Measurements from ENCODE around the gene CAPN5. TPM values are rescaled to one million over a fixed set of nuclear protein-coding genes. Genes with fewer than 3 reads are reported as not detected.

The CAPN5 gene
- total and polyA plus RNA-seq, 2 of the 13 experiments (the other 11 are each of a cell fraction or from before 2014, with no cell fraction given): 0.27 to 1.2 TPM

DNA sequence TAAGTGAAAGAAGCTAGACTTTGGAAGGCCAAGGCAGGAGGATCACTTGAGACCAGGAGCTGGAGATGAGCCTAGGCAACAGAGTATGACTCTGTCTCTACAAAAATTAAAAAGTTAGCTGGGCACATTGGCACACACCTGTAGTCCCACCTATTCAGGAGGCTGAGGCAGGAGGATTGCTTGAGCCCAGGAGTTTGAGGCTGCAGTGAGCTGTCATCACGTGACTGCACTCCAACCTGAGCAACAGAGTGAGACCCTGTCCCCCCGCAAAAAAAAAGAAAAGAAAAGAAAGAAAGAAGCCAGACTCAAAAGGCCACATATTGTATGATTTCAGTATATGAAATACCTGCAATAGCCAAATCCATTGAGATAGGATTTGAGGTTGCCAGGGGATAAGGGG, 7.9 kb upstream of the CAPN5 start:
- BruUV-seq (replicated peaks): no TSS peak
- in situ Hi-C loops (cut with HindIII; ENCODE audit: extremely low pct_ligation_motif_present, low pct_unique_long_range_greater_than_20kb) (no loop called here), intact Hi-C loops (cut with micrococcal nuclease; ENCODE audit: unreplicated experiment) (no loop called here)
- Histone ChIP-seq H3K79me2 (ENCODE audit: insufficient read depth, low read length) (no peaks in the 10 kb centered on the region), H2AFZ (ENCODE audit: low read length) (no peak overlapping the region), H3K9ac (ENCODE audit: insufficient read depth, low read depth, low read length) (no peak overlapping the region), H3K4me1 (ENCODE audit: insufficient read depth, low read length) (peaks cover 18% of the 10 kb centered on the region), H3K36me3 (replicated peaks in 1 of 2; ENCODE audit: control insufficient read depth in 1 of 2, insufficient read depth in 2 of 2, low read length in 2 of 2) (no peaks in the 10 kb centered on the region), H3K9me3 (ENCODE audit: low read length) (peaks cover 27% of the 10 kb centered on the region), H3K27ac (ENCODE audit: extremely low read length, insufficient read depth, low read length) (no peak overlapping the region), H4K20me1 (ENCODE audit: insufficient read depth, low read length) (no peaks in the 10 kb centered on the region), H3K27me3 (ENCODE audit: control insufficient read depth in 1 of 2, insufficient read depth in 2 of 2, low read length in 2 of 2) (peaks cover 0 to 4% of the 10 kb centered on the region in 2 experiments; a peak in 1 of 5 replicates), H3K4me2 (ENCODE audit: low read depth, low read length) (no peak overlapping the region), H3K4me3 (replicated peaks in 1 of 3; ENCODE audit: insufficient read depth in 1 of 3, low read depth in 2 of 3, low read length in 3 of 3) (no peak overlapping the region)
- ChIA-PET CTCF (ENCODE audit: low intra/inter-chr PET ratio, low total read pairs) (no interaction called here), POLR2A (no interaction called here)
- ATAC-seq: no peak
- no peak for DNase-seq (ENCODE audit: low spot score)
- TF ChIP-seq ZNF570 (CRISPR knock-in tag; IDR thresholded peaks at IDR 0.05; ENCODE audit: borderline replicate concordance) (no peak), ZBTB8A (CRISPR knock-in tag; IDR thresholded peaks at IDR 0.05; ENCODE audit: borderline replicate concordance, low read depth) (no peak), RAD51 (IDR thresholded peaks at IDR 0.05; ENCODE audit: borderline replicate concordance) (peak; percentile 49; the same call in 1 of the 2 replicates)
- TF ChIP-seq, protein P1, sequence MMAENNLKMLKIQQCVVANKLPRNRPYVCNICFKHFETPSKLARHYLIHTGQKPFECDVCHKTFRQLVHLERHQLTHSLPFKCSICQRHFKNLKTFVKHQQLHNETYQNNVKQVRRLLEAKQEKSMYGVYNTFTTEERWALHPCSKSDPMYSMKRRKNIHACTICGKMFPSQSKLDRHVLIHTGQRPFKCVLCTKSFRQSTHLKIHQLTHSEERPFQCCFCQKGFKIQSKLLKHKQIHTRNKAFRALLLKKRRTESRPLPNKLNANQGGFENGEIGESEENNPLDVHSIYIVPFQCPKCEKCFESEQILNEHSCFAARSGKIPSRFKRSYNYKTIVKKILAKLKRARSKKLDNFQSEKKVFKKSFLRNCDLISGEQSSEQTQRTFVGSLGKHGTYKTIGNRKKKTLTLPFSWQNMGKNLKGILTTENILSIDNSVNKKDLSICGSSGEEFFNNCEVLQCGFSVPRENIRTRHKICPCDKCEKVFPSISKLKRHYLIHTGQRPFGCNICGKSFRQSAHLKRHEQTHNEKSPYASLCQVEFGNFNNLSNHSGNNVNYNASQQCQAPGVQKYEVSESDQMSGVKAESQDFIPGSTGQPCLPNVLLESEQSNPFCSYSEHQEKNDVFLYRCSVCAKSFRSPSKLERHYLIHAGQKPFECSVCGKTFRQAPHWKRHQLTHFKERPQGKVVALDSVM (CRISPR knock-in tag; IDR thresholded peaks at IDR 0.05): peak; percentile 33; the same call in 1 of the 2 replicates
- 37% methylated on average over 2 of the region's 2 CpGs for WGBS (ENCODE audit: low lambda C conversion rate)
- no peak for FAIRE-seq

DNA sequence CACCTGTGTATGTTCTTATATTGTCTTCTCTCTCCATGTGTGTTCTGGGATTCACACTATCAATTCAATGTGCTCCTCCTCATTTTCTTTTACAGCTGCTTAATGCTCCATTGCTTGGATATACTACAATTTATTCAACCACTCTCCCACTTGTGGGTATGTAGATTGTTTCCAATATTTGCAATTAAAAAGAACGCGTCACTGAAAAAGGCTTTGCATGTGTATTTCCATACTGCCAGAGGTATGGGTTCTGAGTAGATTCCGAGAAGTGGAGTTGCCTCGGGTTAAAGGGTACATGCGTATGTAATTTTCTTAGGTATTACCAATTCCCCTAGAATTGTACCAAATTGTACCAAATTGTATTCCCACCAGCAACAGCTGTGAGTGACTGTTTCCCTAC, 7.0 kb upstream of the CAPN5 start:
- Histone ChIP-seq H3K4me3 (replicated peaks in 1 of 3; ENCODE audit: insufficient read depth in 1 of 3, low read depth in 2 of 3, low read length in 3 of 3) (no peak overlapping the region), H3K36me3 (replicated peaks in 1 of 2; ENCODE audit: control insufficient read depth in 1 of 2, insufficient read depth in 2 of 2, low read length in 2 of 2) (no peaks in the 10 kb centered on the region)
- FAIRE-seq: no peak
- TF ChIP-seq ZNF337 (CRISPR knock-in tag; IDR thresholded peaks at IDR 0.05; ENCODE audit: borderline replicate concordance, low read depth) (no peak), ZNF33B (CRISPR knock-in tag; IDR thresholded peaks at IDR 0.05) (no peak), ARID2 (CRISPR knock-in tag; IDR thresholded peaks at IDR 0.05; ENCODE audit: borderline replicate concordance) (no peak), HNF4A (CRISPR knock-in tag; IDR thresholded peaks at IDR 0.05) (no peak), ZNF18 (CRISPR knock-in tag; IDR thresholded peaks at IDR 0.05; ENCODE audit: insufficient replicate concordance) (no peak), SYNCRIP (IDR thresholded peaks at IDR 0.05; ENCODE audit: insufficient read depth, low read depth, low read length) (no peak), ZZZ3 (CRISPR knock-in tag; IDR thresholded peaks at IDR 0.05; ENCODE audit: borderline replicate concordance) (no peak), FOXK2 (IDR thresholded peaks at IDR 0.05) (no peak), ZNF720 (CRISPR knock-in tag; IDR thresholded peaks at IDR 0.05) (no peak), ZNF746 (CRISPR knock-in tag; IDR thresholded peaks at IDR 0.05) (no peak), ZNF317 (CRISPR knock-in tag; IDR thresholded peaks at IDR 0.05) (no peak)
- TF ChIP-seq, protein P2, sequence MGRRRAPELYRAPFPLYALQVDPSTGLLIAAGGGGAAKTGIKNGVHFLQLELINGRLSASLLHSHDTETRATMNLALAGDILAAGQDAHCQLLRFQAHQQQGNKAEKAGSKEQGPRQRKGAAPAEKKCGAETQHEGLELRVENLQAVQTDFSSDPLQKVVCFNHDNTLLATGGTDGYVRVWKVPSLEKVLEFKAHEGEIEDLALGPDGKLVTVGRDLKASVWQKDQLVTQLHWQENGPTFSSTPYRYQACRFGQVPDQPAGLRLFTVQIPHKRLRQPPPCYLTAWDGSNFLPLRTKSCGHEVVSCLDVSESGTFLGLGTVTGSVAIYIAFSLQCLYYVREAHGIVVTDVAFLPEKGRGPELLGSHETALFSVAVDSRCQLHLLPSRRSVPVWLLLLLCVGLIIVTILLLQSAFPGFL (CRISPR knock-in tag; IDR thresholded peaks at IDR 0.05): no peak

More for the DNA sequence above, 7.0 kb upstream of the CAPN5 start:
- Histone ChIP-seq H3K4me2 (ENCODE audit: low read depth, low read length) (no peak overlapping the region), H3K9ac (ENCODE audit: insufficient read depth, low read depth, low read length) (no peak overlapping the region), H3K79me2 (ENCODE audit: insufficient read depth, low read length) (no peaks in the 10 kb centered on the region), H3K27me3 (ENCODE audit: control insufficient read depth in 1 of 2, insufficient read depth in 2 of 2, low read length in 2 of 2) (peaks cover 5 to 10% of the 10 kb centered on the region in 2 experiments; a peak in 2 of 5 replicates), H2AFZ (ENCODE audit: low read length) (no peak overlapping the region), H3K9me3 (ENCODE audit: low read length) (peaks cover 27% of the 10 kb centered on the region), H3K4me1 (ENCODE audit: insufficient read depth, low read length) (peaks cover 26% of the 10 kb centered on the region), H4K20me1 (ENCODE audit: insufficient read depth, low read length) (no peaks in the 10 kb centered on the region), H3K27ac (ENCODE audit: extremely low read length, insufficient read depth, low read length) (no peak overlapping the region)
- no peak for ATAC-seq
- in situ Hi-C loops (cut with HindIII; ENCODE audit: extremely low pct_ligation_motif_present, low pct_unique_long_range_greater_than_20kb): no loop called here
- no peak for DNase-seq (ENCODE audit: low spot score)
- BruUV-seq (replicated peaks): no TSS peak
- ChIA-PET CTCF (ENCODE audit: low intra/inter-chr PET ratio, low total read pairs) (no interaction called here), POLR2A (no interaction called here)
- intact Hi-C loops (cut with micrococcal nuclease; ENCODE audit: unreplicated experiment): no loop called here
- WGBS (ENCODE audit: low lambda C conversion rate): 92% methylated on average over 5 of the region's 5 CpGs

Measured in HepG2 (cell line).